GM10248 (cell line): ENCODE results near the gene TGM2.

ENCODE experiments used
- CTCF ChIA-PET: fragments of 300-600 bp; sonication (Branson Sonifier 250); formaldehyde crosslinking; extraction: SDS; loops from one replicate; lab custom pipeline; 2021; ENCODE audit warnings: antibody characterized with exemption; lab: Yijun Ruan, JAX
- POLR2A ChIA-PET: fragments of 350-650 bp; sonication (Branson Sonifier 250); formaldehyde crosslinking; extraction: SDS; loops from one replicate; lab custom pipeline; 2020; ENCODE audit warnings: antibody characterized with exemption; lab: Yijun Ruan, JAX
- DNase-seq: peaks from one replicate; pipeline ENCODE4 v3.0.0; 2012; ENCODE audit errors: extremely low spot score
- CTCF ChIP-seq: IDR thresholded peaks from 2 replicates; pipeline ENCODE4 v1.5.1; 2012; ENCODE audit warnings: mild to moderate bottlenecking, low read depth; ENCODE audit errors: extremely low read depth, missing control alignments, control extremely low read depth

The TGM2 gene

GRCh38 chr20:38151455-38151854 lies 13.6 kb downstream of the TGM2 start:
- CTCF ChIA-PET = interaction anchor here (0.9 to 2.6 kb wide), 6 partner anchors 10 to 94 kb away, joined by 3 to 12 read pairs (median 6); partner anchors contain the start of gene TGM2
- no peak for TF ChIP-seq CTCF
- POLR2A ChIA-PET = no interaction called here
- no peak for DNase-seq

DNA sequence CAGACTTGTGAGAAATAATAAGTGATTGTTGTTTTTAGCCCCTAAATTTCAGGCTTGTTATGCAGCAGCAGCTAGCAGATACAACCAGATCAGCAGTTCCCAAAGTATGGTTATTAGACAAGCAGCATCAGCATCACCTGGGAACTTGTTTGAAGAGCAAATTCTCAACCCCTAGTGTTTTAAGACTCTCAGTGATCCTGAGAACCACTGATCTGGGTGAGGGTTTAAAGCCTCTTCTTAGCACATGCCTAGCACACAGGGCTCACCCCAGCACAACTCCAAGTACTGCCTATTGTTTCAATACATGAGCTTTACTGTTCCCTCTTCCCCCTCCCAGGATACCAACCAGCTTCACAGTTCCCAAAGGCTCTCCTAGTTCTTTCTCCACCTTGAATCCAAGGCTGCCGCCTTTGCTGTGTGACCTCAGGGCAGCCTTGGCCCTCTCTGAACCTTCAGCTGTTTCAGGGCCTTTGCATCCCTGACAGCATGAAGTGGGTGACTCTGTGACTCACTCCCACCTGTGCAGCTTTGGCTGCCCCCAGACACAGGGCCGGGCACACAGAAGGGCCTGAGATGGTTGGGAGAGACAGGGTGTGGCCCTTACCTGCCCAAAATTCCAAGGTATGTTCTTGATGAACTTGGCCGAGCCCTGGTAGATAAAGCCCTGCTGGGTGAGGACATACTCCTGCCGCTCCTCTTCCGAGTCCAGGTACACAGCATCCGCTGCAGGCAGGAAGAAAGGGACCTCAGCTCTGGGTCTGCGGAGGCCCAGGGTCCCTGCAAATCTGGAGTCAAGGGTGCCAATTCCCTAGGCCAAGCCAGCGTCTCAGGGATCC lies 14.5 kb downstream of the TGM2 start:
- no peak for DNase-seq
- CTCF ChIA-PET = interaction anchor here (0.9 to 2.6 kb wide), 4 partner anchors 10 to 93 kb away, joined by 3 to 11 read pairs (median 4); no protein-coding TSS in a partner anchor
- no peak for TF ChIP-seq CTCF
- POLR2A ChIA-PET = no interaction called here

- TF ChIP-seq CTCF = no peak
- ChIA-PET POLR2A (no interaction called here), CTCF (interaction anchor here (1.9 kb wide), 1 partner anchor 75 kb away, joined by 4 read pairs; no protein-coding TSS in a partner anchor)
Observed at GRCh38 chr20:38148328-38149102, 16.6 kb downstream of the TGM2 start.

GRCh38 chr20:38147751-38148150 lies 17.3 kb downstream of the TGM2 start:
- no peak for DNase-seq
- POLR2A ChIA-PET = no interaction called here
- CTCF ChIA-PET = interaction anchor here (1.9 kb wide), 1 partner anchor 74 kb away, joined by 4 read pairs; no protein-coding TSS in a partner anchor
- no peak for TF ChIP-seq CTCF

More at GRCh38 chr20:38148328-38149102, 16.6 kb downstream of the TGM2 start:
- no peak for DNase-seq

- no peak for TF ChIP-seq CTCF
- DNase-seq = no peak
- ChIA-PET CTCF (interaction anchor here (1.9 kb wide), 1 partner anchor 74 kb away, joined by 4 read pairs; no protein-coding TSS in a partner anchor), POLR2A (no interaction called here)
Observed at GRCh38 chr20:38147163-38147562, 17.9 kb downstream of the TGM2 start.

- TF ChIP-seq CTCF = no peak
- POLR2A ChIA-PET = no interaction called here
- CTCF ChIA-PET = no interaction called here
- no peak for DNase-seq
Observed at GRCh38 chr20:38146628-38147027, 18.4 kb downstream of the TGM2 start.
